Mesendoderm (in vitro differentiated cells): ENCODE data around the gene SORCS2.

Source experiments
- DNase-seq: peaks from one replicate; pipeline ENCODE4 v3.0.0; 2013
- H2AK5ac ChIP-seq: 2 replicates; pipeline ENCODE4 v1.6.1; 2013; ENCODE audit warnings: low read length, inconsistent platforms
- H2BK120ac ChIP-seq: 2 replicates; pipeline ENCODE4 v1.6.1; 2013; ENCODE audit warnings: low read depth, mild to moderate bottlenecking, low read length, moderate library complexity, mixed read lengths
- H2BK15ac ChIP-seq: replicated peaks from 2 replicates; pipeline ENCODE4 v1.6.1; 2013; ENCODE audit warnings: low read depth, mild to moderate bottlenecking, moderate library complexity
- H2BK5ac ChIP-seq: 2 replicates; pipeline ENCODE4 v1.6.1; 2013; ENCODE audit warnings: low read length, inconsistent platforms
- H3K18ac ChIP-seq: 2 replicates; pipeline ENCODE4 v1.6.1; 2013; ENCODE audit warnings: mild to moderate bottlenecking, low read length, mixed read lengths
- H3K23ac ChIP-seq: one replicate; pipeline ENCODE4 v1.6.1; 2013; ENCODE audit warnings: low read length
- H3K27ac ChIP-seq: 2 replicates; pipeline ENCODE4 v1.5.1; 2013; ENCODE audit warnings: low read depth, mild to moderate bottlenecking, inconsistent platforms, low read length, moderate library complexity
- H3K27me3 ChIP-seq: 2 replicates; pipeline ENCODE4 v1.6.1; 2013; ENCODE audit warnings: low read length, control low read depth, mild to moderate bottlenecking, inconsistent platforms; ENCODE audit not compliant: insufficient read depth, poor library complexity
- H3K36me3 ChIP-seq: 2 replicates; pipeline ENCODE4 v1.6.1; 2013; ENCODE audit warnings: low read length, inconsistent platforms; ENCODE audit not compliant: control insufficient read depth, insufficient read depth
- H3K4ac ChIP-seq: one replicate; pipeline ENCODE4 v1.6.1; 2013; ENCODE audit warnings: low read depth, mild to moderate bottlenecking, low read length, moderate library complexity
- H3K4me1 ChIP-seq: 2 replicates; pipeline ENCODE4 v1.6.1; 2013; ENCODE audit warnings: low read depth, low read length, inconsistent platforms; ENCODE audit not compliant: control insufficient read depth
- H3K4me2 ChIP-seq: 2 replicates; pipeline ENCODE4 v1.6.1; 2013; ENCODE audit warnings: low read length
- H3K4me3 ChIP-seq: 2 replicates; pipeline ENCODE4 v1.5.1; 2013; ENCODE audit warnings: mild to moderate bottlenecking, low read length
- H3K56ac ChIP-seq: one replicate; pipeline ENCODE4 v1.6.1; 2013; ENCODE audit warnings: low read length
- H3K79me1 ChIP-seq: 2 replicates; pipeline ENCODE4 v1.6.1; 2013; ENCODE audit warnings: low read length, inconsistent platforms
- H3K79me2 ChIP-seq: 2 replicates; pipeline ENCODE4 v1.6.1; 2013; ENCODE audit warnings: mild to moderate bottlenecking, low read length; ENCODE audit not compliant: control insufficient read depth, insufficient read depth
- H3K9ac ChIP-seq: 2 replicates; pipeline ENCODE4 v1.6.1; 2013; ENCODE audit warnings: low read length, inconsistent platforms
- H4K5ac ChIP-seq: one replicate; pipeline ENCODE4 v1.6.1; 2013; ENCODE audit warnings: low read length
- H4K8ac ChIP-seq: one replicate; pipeline ENCODE4 v1.6.1; 2013; ENCODE audit warnings: low read depth, mild to moderate bottlenecking, control low read depth, low read length, moderate library complexity
- WGBS: extraction: QIAGEN DNeasy Blood & Tissue Kit; methylation state at CpG from one replicate; pipeline ENCODE4 v1.1.7; 2013; ENCODE audit warnings: low lambda C conversion rate, missing lambda C conversion rate; ENCODE audit not compliant: insufficient coverage; ENCODE audit errors: extremely low coverage; 5-methylcytosine and 5-hydroxymethylcytosine counted together

Gene SORCS2

DNA sequence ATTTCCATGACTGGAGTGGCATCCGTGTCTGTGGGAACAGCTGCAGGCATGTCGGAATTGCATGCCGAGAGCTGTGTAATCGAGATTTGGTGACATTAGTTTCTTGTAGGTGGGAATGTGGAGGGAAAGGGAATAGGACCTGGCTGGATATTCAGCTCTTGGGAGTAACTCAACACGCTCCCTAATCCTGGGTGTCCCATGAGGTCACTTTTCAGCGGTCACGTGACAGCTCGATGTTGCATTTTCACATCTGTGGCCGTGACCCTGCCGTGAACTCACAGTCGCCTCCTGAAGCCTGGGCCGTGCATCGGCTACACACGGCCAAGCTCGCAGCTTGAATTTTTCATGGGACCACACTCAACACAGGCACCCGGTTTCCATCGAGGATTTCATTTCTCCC is 268.2 kb downstream of the SORCS2 start:
- Histone ChIP-seq H4K8ac (no peak overlapping the region), H3K4me1 (no peaks in the 10 kb centered on the region), H3K23ac (no peak overlapping the region), H3K27ac (no peak overlapping the region), H2BK120ac (no peak overlapping the region), H3K4ac (no peak overlapping the region), H3K18ac (no peak overlapping the region), H3K4me2 (no peak overlapping the region), H3K56ac (no peak overlapping the region), H2AK5ac (no peak overlapping the region), H3K4me3 (no peak overlapping the region), H3K9ac (no peak overlapping the region), H2BK15ac (no peak overlapping the region), H3K79me1 (no peaks in the 10 kb centered on the region), H3K36me3 (no peaks in the 10 kb centered on the region), H4K5ac (no peak overlapping the region), H3K79me2 (no peaks in the 10 kb centered on the region), H2BK5ac (no peak overlapping the region), H3K27me3 (no peaks in the 10 kb centered on the region)
- no peak for DNase-seq
- no CpG with 5 or more reads among the region's 17 CpGs for WGBS

DNA sequence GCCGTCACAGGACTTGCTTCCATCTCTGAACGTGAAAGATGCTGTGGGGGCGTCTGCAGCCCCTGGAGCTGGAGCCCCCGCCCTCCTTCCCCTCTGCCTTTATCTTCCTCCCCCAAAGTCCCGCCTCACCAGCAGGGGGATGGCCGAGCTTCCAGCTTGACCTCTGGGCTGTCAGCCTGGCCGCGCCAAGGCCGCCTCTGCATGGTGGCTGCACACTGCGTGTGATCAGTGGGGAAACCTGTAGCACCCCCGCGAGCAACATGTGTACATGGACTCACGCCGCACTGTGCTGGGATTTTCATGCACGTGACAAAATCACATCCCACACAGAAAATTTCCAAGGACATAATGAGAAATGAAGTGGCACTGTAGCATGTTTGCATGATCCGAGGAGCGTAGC is 268.9 kb downstream of the SORCS2 start:
- no peak overlapping the region for H4K8ac ChIP-seq
- H3K4me1 ChIP-seq: no peaks in the 10 kb centered on the region
- no peaks in the 10 kb centered on the region for H3K79me2 ChIP-seq
- no peaks in the 10 kb centered on the region for H3K79me1 ChIP-seq
- H3K23ac ChIP-seq: no peak overlapping the region
- no peak overlapping the region for H3K4ac ChIP-seq
- DNase-seq: no peak
- no peak overlapping the region for H2BK5ac ChIP-seq
- H2AK5ac ChIP-seq: no peak overlapping the region
- H3K4me2 ChIP-seq: no peak overlapping the region
- H3K4me3 ChIP-seq: no peak overlapping the region
- no peak overlapping the region for H2BK15ac ChIP-seq
- H4K5ac ChIP-seq: no peak overlapping the region
- no peaks in the 10 kb centered on the region for H3K36me3 ChIP-seq
- H3K27me3 ChIP-seq: no peaks in the 10 kb centered on the region
- no peak overlapping the region for H3K56ac ChIP-seq
- no peak overlapping the region for H2BK120ac ChIP-seq
- WGBS: no CpG with 5 or more reads among the region's 17 CpGs
- H3K18ac ChIP-seq: no peak overlapping the region
- H3K27ac ChIP-seq: no peak overlapping the region
- no peak overlapping the region for H3K9ac ChIP-seq

DNA sequence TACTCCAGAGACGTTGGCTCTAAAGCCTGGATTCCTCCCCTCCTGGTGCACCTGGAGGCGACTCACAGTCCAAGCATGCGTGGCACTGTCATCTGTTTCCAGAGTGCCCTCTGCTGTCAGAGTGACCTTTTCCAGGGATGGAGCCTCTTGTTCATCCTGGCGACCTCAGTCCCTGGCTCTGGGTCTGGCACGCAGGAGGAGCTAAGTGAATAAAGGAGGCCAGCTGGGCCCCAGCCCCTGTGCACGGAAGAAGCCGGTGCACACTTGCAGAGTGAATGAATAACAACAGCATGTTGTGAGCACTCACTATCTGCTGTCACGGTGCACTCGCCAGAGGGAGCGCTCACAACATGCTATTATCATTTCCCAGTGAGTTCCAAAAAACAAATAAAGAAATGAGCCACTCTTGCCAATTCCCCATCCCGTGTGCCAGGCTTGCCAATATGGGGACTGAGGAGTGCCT is 270.2 kb downstream of the SORCS2 start:
- H3K4me3 ChIP-seq: no peak overlapping the region
- no peak overlapping the region for H4K8ac ChIP-seq
- no peak overlapping the region for H4K5ac ChIP-seq
- H3K27me3 ChIP-seq: no peaks in the 10 kb centered on the region
- H2BK120ac ChIP-seq: no peak overlapping the region
- no CpG with 5 or more reads among the region's 11 CpGs for WGBS
- H2BK5ac ChIP-seq: no peak overlapping the region
- H3K27ac ChIP-seq: no peak overlapping the region
- H2BK15ac ChIP-seq: no peak overlapping the region
- no peaks in the 10 kb centered on the region for H3K79me2 ChIP-seq
- no peak overlapping the region for H3K4me2 ChIP-seq
- H3K18ac ChIP-seq: no peak overlapping the region
- H3K23ac ChIP-seq: no peak overlapping the region
- no peaks in the 10 kb centered on the region for H3K4me1 ChIP-seq
- H3K36me3 ChIP-seq: no peaks in the 10 kb centered on the region
- no peaks in the 10 kb centered on the region for H3K79me1 ChIP-seq
- DNase-seq: peak; percentile 84
- H3K56ac ChIP-seq: no peak overlapping the region
- H3K9ac ChIP-seq: no peak overlapping the region
- no peak overlapping the region for H3K4ac ChIP-seq
- no peak overlapping the region for H2AK5ac ChIP-seq

DNA sequence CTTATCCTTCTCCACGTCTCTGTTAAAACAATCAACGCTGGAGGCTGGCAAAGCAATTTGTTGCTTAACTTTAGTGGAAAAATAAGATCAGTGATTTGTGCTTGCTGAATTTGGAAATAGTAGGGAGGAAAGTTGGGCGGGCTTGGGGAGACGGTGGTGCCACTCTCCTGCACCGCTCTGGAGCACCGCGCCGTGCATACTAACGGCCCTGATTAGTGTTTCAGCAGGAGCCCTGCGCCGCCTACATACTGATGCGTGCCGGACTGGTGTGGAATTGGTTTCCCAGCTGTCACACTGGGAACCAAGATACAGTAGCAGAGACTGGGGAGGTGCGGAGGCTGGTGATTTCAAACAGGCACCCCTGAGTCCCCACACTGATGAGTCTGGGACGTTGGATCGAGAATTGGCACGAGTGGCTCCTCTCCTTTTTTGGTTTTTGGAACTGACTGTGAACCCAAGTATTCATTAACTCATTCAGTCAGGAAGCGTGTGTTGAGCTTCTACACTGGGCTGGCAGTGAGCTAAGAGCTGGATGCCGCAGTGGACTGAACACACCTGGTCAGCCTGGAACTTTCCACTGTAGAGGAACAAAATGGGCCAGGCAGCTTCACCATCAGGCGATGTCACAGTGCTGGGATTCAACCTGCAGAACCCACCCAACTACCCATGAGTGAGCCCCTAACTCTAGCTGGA is 271.4 kb downstream of the SORCS2 start:
- no peak overlapping the region for H3K9ac ChIP-seq
- no peak overlapping the region for H2BK120ac ChIP-seq
- no CpG with 5 or more reads among the region's 20 CpGs for WGBS
- H3K4me1 ChIP-seq: no peaks in the 10 kb centered on the region
- no peak overlapping the region for H2BK15ac ChIP-seq
- no peak overlapping the region for H2AK5ac ChIP-seq
- H3K79me1 ChIP-seq: no peaks in the 10 kb centered on the region
- no peak overlapping the region for H3K4me2 ChIP-seq
- no peak overlapping the region for H3K27ac ChIP-seq
- H3K4ac ChIP-seq: no peak overlapping the region
- no peak overlapping the region for H4K5ac ChIP-seq
- H3K36me3 ChIP-seq: no peaks in the 10 kb centered on the region
- H3K4me3 ChIP-seq: no peak overlapping the region
- H4K8ac ChIP-seq: no peak overlapping the region
- no peaks in the 10 kb centered on the region for H3K79me2 ChIP-seq
- no peaks in the 10 kb centered on the region for H3K27me3 ChIP-seq
- no peak overlapping the region for H2BK5ac ChIP-seq
- no peak for DNase-seq
- H3K56ac ChIP-seq: no peak overlapping the region
- no peak overlapping the region for H3K23ac ChIP-seq
- no peak overlapping the region for H3K18ac ChIP-seq

DNA sequence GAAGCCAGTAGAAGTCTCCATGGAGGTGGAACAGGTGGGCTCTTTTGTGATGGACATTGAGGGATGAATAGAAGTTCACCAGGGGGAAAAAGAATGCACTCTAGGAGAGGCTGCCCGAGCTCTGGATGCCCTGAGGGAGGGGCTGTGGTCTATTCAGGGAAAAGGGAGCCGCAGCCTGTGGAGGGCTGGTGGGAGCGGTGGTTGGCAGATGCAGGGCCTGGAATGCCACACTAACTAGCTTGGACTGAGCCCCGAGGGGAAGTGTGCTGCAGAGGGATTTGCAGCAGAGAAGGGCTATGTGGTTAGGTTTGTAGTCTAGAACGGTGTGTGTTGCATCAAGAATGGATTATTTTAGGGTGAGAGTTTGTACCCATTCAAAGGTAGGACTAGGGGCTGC is 271.9 kb downstream of the SORCS2 start:
- Histone ChIP-seq H3K4me3 (no peak overlapping the region), H3K36me3 (no peaks in the 10 kb centered on the region), H3K23ac (no peak overlapping the region), H2BK120ac (no peak overlapping the region), H2AK5ac (no peak overlapping the region), H3K4me1 (no peaks in the 10 kb centered on the region), H3K4ac (no peak overlapping the region), H4K5ac (no peak overlapping the region), H3K27ac (no peak overlapping the region), H4K8ac (no peak overlapping the region), H3K9ac (no peak overlapping the region), H2BK5ac (no peak overlapping the region), H3K79me2 (no peaks in the 10 kb centered on the region), H3K27me3 (no peaks in the 10 kb centered on the region), H2BK15ac (no peak overlapping the region), H3K56ac (no peak overlapping the region), H3K79me1 (no peaks in the 10 kb centered on the region), H3K4me2 (no peak overlapping the region), H3K18ac (no peak overlapping the region)
- no peak for DNase-seq
- WGBS: no CpG with 5 or more reads among the region's 5 CpGs

DNA sequence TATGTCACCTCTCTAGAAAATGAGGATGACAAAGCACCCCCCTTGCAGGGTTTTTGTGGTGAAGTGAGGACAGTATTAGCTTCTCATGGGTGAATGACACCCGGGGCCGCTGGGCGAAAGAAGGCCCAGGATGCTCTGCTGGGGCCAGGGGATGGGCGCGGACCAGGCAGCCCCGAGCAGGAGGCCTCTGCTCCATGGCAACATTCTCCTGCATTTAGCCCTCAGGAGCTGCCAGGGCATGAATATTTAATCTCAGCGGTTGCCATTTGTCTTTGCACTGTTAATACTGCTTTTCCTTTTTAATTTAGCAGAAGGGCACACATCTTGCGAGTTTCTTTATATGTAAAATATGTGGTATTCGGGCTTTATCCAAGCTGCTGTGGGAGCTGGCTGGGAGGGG is 272.7 kb downstream of the SORCS2 start:
- Histone ChIP-seq H2BK120ac (no peak overlapping the region), H3K23ac (no peak overlapping the region), H4K8ac (no peak overlapping the region), H3K56ac (no peak overlapping the region), H2AK5ac (no peak overlapping the region), H3K4me3 (no peak overlapping the region), H3K79me1 (no peaks in the 10 kb centered on the region), H3K27me3 (no peaks in the 10 kb centered on the region), H3K4ac (no peak overlapping the region), H3K36me3 (no peaks in the 10 kb centered on the region), H3K18ac (no peak overlapping the region), H2BK5ac (no peak overlapping the region), H4K5ac (no peak overlapping the region), H3K79me2 (no peaks in the 10 kb centered on the region), H3K4me2 (no peak overlapping the region), H2BK15ac (no peak overlapping the region), H3K9ac (no peak overlapping the region), H3K27ac (no peak overlapping the region), H3K4me1 (no peaks in the 10 kb centered on the region)
- WGBS: no CpG with 5 or more reads among the region's 9 CpGs
- DNase-seq: no peak
